ENCODE results near the gene PPIC. TPM values are rescaled to one million over a fixed set of nuclear protein-coding genes. Genes with fewer than 3 reads are reported as not detected.

The PPIC gene
- total RNA-seq, 1 donor from 2014 or later = 44.9 TPM

DNA sequence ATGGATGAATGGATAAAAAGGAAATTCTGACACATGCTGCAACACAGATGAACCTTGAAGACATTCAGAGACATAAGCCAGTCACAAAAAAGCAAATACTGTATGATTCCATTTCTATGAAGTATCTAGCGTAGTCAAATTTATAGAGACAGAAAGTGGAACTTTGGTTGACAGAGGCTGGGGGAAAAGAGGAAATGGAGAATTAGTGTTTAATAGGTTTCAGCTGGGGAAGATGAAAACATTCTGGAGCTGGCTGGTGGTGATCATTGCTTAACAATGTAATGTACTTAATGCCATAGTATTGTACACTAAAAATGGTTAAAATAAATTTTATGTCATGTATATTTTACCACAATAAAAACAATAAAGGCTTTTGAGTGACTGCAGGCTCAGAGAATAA lies 24.2 kb downstream of the PPIC start:
- H3K27me3 Mint-ChIP-seq (ENCODE audit: low read depth) = no peaks in the 10 kb centered on the region
- TF ChIP-seq, protein P1, sequence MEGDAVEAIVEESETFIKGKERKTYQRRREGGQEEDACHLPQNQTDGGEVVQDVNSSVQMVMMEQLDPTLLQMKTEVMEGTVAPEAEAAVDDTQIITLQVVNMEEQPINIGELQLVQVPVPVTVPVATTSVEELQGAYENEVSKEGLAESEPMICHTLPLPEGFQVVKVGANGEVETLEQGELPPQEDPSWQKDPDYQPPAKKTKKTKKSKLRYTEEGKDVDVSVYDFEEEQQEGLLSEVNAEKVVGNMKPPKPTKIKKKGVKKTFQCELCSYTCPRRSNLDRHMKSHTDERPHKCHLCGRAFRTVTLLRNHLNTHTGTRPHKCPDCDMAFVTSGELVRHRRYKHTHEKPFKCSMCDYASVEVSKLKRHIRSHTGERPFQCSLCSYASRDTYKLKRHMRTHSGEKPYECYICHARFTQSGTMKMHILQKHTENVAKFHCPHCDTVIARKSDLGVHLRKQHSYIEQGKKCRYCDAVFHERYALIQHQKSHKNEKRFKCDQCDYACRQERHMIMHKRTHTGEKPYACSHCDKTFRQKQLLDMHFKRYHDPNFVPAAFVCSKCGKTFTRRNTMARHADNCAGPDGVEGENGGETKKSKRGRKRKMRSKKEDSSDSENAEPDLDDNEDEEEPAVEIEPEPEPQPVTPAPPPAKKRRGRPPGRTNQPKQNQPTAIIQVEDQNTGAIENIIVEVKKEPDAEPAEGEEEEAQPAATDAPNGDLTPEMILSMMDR (IDR thresholded peaks at IDR 0.05; ENCODE audit: unreplicated experiment) = no peak
- peaks cover 31% of the 10 kb centered on the region for H3K36me3 Mint-ChIP-seq
- H3K27ac Mint-ChIP-seq = no peak overlapping the region
- DNase-seq (ENCODE audit: low spot score in 2 of 2, unreplicated experiment in 2 of 2) = no peak
- H3K4me3 Mint-ChIP-seq = no peak overlapping the region
- H3K9me3 Mint-ChIP-seq = peaks cover 22% of the 10 kb centered on the region
- H3K4me1 Mint-ChIP-seq = peaks cover 3% of the 10 kb centered on the region

DNA sequence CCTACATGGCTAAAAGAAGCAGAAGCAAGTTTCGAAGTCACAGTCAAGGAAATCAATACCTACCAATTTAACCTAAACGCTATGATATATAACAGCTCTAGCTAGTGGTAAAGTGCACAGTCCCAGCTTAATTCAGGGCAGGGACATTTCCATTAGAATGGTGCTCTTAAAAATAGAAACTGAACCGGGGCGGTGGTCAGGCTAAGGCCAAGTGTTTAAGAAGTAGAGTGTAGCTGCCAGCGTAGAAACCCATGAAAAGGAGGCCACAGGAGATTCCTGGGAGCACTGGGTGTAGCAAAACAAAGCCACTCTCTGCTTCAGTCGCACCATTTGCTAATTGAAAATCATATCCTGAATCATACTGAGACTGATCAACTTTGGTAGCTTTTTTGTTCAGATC lies 28.8 kb downstream of the PPIC start:
- no peak overlapping the region for H3K27ac Mint-ChIP-seq

DNA sequence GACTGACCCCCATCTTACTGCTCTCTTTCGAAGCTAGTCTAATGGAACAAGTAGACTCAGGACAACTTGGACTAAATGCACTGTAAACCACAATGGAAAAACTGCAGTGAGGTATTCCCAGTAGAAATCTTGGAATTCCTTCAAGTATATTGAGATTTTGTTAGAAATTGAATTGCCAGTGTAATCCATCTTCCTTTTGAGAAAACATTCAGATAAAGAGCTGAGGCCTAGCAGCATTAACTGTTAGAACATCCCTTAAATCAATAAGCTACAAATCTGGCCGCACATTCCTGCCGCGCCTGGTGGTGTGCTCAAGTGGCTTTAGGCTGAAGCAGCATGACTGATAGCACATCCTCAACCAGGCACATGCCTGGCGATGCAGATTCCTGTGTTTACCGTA lies 29.3 kb downstream of the PPIC start:
- Mint-ChIP-seq H3K36me3 (peaks cover 45% of the 10 kb centered on the region), H3K27me3 (ENCODE audit: low read depth) (no peaks in the 10 kb centered on the region), H3K4me3 (no peak overlapping the region), H3K9me3 (no peaks in the 10 kb centered on the region), H3K27ac (peak overlapping the region; percentile 36), H3K4me1 (peaks cover 9% of the 10 kb centered on the region)
- TF ChIP-seq, protein P1 (IDR thresholded peaks at IDR 0.05; ENCODE audit: unreplicated experiment) = no peak
- DNase-seq (ENCODE audit: low spot score in 2 of 2, unreplicated experiment in 2 of 2) = no peak

More for the DNA sequence above, 28.8 kb downstream of the PPIC start:
- Mint-ChIP-seq H3K4me1 (peaks cover 9% of the 10 kb centered on the region), H3K4me3 (no peak overlapping the region), H3K36me3 (peaks cover 47% of the 10 kb centered on the region), H3K9me3 (no peaks in the 10 kb centered on the region), H3K27me3 (ENCODE audit: low read depth) (no peaks in the 10 kb centered on the region)
- TF ChIP-seq, protein P1 (IDR thresholded peaks at IDR 0.05; ENCODE audit: unreplicated experiment) = no peak
- DNase-seq (ENCODE audit: low spot score in 2 of 2, unreplicated experiment in 2 of 2) = no peak

DNA sequence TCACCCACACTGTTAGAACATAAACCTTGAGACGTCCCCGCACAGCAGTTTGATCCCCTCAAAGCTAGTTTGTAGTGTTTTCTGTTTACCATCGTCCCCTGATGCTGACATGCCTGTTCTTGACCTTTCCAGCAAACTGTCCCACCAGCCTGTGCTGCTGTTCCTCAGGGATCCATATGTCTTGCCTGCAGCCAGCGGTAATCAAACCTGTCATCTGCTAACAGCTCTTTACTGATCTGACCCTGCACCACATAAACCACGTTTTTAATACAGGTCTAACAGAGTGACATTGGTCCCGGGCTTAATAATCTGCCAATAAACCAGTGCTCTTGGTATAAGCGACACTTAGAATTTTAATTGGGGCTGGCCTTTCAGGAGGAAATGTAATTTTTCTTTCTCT lies 34.7 kb downstream of the PPIC start:
- Mint-ChIP-seq H3K4me3 (no peak overlapping the region), H3K27me3 (ENCODE audit: low read depth) (no peaks in the 10 kb centered on the region), H3K9me3 (no peaks in the 10 kb centered on the region), H3K36me3 (peaks cover 35% of the 10 kb centered on the region), H3K4me1 (peaks cover 7% of the 10 kb centered on the region), H3K27ac (no peak overlapping the region)
- no peak for DNase-seq (ENCODE audit: low spot score in 2 of 2, unreplicated experiment in 2 of 2)
- TF ChIP-seq, protein P1 (IDR thresholded peaks at IDR 0.05; ENCODE audit: unreplicated experiment) = no peak

DNA sequence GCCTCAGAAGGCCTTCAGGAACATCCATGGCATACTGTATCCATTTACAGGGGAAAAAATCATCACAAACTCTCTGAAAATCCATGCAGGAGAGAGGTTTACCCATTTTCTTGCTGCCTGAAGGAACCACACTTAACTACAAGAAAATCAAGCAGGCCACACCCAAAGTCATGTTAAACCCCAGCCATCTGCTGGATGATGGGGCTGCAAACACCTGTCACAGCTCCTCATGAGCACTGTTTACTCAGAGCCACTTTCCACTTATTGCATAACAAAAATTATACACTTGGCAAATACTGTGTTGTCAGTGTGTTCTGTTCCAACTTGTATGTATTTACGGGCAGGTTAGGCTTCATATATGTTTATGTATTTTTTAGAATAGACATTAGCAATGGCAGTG lies 35.8 kb downstream of the PPIC start:
- Mint-ChIP-seq H3K27me3 (ENCODE audit: low read depth) (no peaks in the 10 kb centered on the region), H3K36me3 (peaks cover 26% of the 10 kb centered on the region), H3K4me3 (no peak overlapping the region), H3K4me1 (peaks cover 5% of the 10 kb centered on the region), H3K9me3 (no peaks in the 10 kb centered on the region), H3K27ac (no peak overlapping the region)
- DNase-seq (ENCODE audit: low spot score in 2 of 2, unreplicated experiment in 2 of 2) = no peak
- TF ChIP-seq, protein P1 (IDR thresholded peaks at IDR 0.05; ENCODE audit: unreplicated experiment) = no peak
